Fibroblast of skin of scalp (primary cell): Measurements from ENCODE around the gene RAET1G.
"Not testable (repeated sequence)": the region's sequence is repeated elsewhere in the genome, so short reads cannot be mapped to it uniquely, and the experiment has no call there.

Experiments
- DNase-seq: peaks from one replicate; pipeline ENCODE4 v3.0.0-alpha.2; 2013

Gene RAET1G

GRCh38 chr6:149933461-149933860 lies 10.5 kb upstream of the RAET1G start:
- no peak for DNase-seq

- DNase-seq, result no peak
These were observed 10.1 kb upstream of the RAET1G start for GRCh38 chr6:149933036-149933435.

- DNase-seq, result no peak
These were observed 8.6 kb upstream of the RAET1G start for GRCh38 chr6:149931501-149931900.

- no peak for DNase-seq
These were observed 6.5 kb upstream of the RAET1G start for GRCh38 chr6:149929422-149929821.

GRCh38 chr6:149927025-149927424 lies 4.1 kb upstream of the RAET1G start:
- DNase-seq, result not testable (repeated sequence)

GRCh38 chr6:149925974-149926777 lies 3.3 kb upstream of the RAET1G start:
- peak; percentile 83 for DNase-seq

- DNase-seq, result peak; percentile 37
These were observed 2.5 kb upstream of the RAET1G start for GRCh38 chr6:149925253-149925973.

GRCh38 chr6:149924933-149925252 lies 2.0 kb upstream of the RAET1G start:
- no peak for DNase-seq

GRCh38 chr6:149924206-149924932 lies 1.4 kb upstream of the RAET1G start:
- no peak for DNase-seq

- DNase-seq, result no peak
These were observed 536 bp upstream of the RAET1G start for GRCh38 chr6:149923327-149923986.

GRCh38 chr6:149922091-149922490 lies 830 bp downstream of the RAET1G start:
- DNase-seq, result not testable (repeated sequence)

GRCh38 chr6:149921361-149921760 lies 1.6 kb downstream of the RAET1G start:
- DNase-seq, result no peak

GRCh38 chr6:149919834-149920225 lies 3.1 kb downstream of the RAET1G start:
- no peak for DNase-seq

GRCh38 chr6:149919126-149919833 lies 3.6 kb downstream of the RAET1G start:
- DNase-seq, result not testable (repeated sequence)

- DNase-seq, result no peak
These were observed 4.6 kb downstream of the RAET1G start for GRCh38 chr6:149918151-149918905.

GRCh38 chr6:149917679-149918078 lies 5.2 kb downstream of the RAET1G start:
- DNase-seq, result no peak

- DNase-seq, result no peak
These were observed 6.7 kb downstream of the RAET1G start for GRCh38 chr6:149915970-149916865.

- DNase-seq, result no peak
These were observed 9.2 kb downstream of the RAET1G start for GRCh38 chr6:149913540-149914240.

GRCh38 chr6:149913085-149913484 lies 9.8 kb downstream of the RAET1G start:
- DNase-seq, result no peak

GRCh38 chr6:149912680-149913079 lies 10.2 kb downstream of the RAET1G start:
- not testable (repeated sequence) for DNase-seq
